B cell (primary cell): ENCODE measurements around the gene CTCFL.

Experiments
- EZH2 ChIP-seq: IDR thresholded peaks from 2 replicates; pipeline ENCODE4 v1.6.1; 2012; ENCODE audit warnings: borderline replicate concordance, low read depth, mild to moderate bottlenecking, moderate library complexity, low read length; ENCODE audit not compliant: insufficient read depth, poor library complexity, severe bottlenecking
- TF ChIP-seq, protein P1 (sequence below): fragments of 200-600 bp; IDR thresholded peaks from one replicate; pipeline ENCODE4 v1.8.0; 2022; ENCODE audit warnings: antibody characterized with exemption, mild to moderate bottlenecking

DNA sequence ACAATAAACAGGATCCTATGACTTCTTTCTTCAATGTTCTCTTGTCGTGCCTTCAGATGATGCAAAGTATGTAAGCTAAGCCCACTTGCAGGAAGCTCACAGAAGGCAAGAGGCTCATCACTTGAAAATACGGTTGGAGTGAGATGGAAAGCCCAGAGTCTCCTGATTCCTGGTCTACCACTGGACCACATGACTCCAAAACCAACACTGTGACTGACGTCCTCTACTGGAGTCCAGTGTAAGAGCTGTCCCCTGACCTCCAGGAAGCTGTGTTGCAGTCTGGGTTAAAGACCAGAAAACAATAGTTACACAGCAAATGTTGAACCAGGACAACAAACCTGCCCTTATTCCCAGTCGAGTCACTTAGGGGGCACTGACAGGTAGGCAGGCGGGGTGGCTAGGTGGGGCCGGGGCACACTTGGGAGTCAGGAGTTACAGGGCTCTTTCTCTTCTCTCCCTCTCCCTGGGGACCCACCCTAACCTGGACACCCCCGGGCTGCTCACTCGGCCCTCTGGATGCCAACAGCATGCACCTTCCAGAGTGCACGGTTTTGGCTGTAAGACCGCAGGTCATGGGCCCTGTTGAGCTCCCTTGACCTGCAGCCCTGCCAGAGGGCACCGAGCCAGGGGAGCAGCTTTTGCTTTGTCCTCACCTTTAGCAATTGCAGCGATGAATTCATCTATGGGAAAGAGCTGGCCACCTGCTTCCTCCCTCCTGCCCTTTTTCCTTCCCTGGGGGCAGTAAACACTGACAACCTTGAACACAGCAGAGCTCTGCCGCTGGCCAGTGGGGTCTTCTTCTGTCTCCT, 43.4 kb upstream of the CTCFL start:
- TF ChIP-seq, protein P1, sequence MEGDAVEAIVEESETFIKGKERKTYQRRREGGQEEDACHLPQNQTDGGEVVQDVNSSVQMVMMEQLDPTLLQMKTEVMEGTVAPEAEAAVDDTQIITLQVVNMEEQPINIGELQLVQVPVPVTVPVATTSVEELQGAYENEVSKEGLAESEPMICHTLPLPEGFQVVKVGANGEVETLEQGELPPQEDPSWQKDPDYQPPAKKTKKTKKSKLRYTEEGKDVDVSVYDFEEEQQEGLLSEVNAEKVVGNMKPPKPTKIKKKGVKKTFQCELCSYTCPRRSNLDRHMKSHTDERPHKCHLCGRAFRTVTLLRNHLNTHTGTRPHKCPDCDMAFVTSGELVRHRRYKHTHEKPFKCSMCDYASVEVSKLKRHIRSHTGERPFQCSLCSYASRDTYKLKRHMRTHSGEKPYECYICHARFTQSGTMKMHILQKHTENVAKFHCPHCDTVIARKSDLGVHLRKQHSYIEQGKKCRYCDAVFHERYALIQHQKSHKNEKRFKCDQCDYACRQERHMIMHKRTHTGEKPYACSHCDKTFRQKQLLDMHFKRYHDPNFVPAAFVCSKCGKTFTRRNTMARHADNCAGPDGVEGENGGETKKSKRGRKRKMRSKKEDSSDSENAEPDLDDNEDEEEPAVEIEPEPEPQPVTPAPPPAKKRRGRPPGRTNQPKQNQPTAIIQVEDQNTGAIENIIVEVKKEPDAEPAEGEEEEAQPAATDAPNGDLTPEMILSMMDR, result no peak
- no peak for TF ChIP-seq EZH2
